ENCODE data around the gene LLGL1. TPM values are rescaled to one million over a fixed set of nuclear protein-coding genes. Genes with fewer than 3 reads are reported as not detected.

LLGL1 gene
- polyA plus RNA-seq, 5 donors = 25.0 to 39.9 (median 33.3) TPM

GRCh38 chr17:18227635-18228034 is 2.2 kb downstream of the LLGL1 start:
- no peak for DNase-seq

- no peak for DNase-seq
Observed at GRCh38 chr17:18228176-18228682, 2.8 kb downstream of the LLGL1 start.

GRCh38 chr17:18229254-18229653 is 3.8 kb downstream of the LLGL1 start:
- DNase-seq = no peak

- no peak for DNase-seq
Observed at GRCh38 chr17:18229771-18230170, 4.3 kb downstream of the LLGL1 start.

- no peak for DNase-seq
Observed at GRCh38 chr17:18230288-18231141, 5.1 kb downstream of the LLGL1 start.

GRCh38 chr17:18231164-18231563 is 5.7 kb downstream of the LLGL1 start:
- no peak for DNase-seq

- no peak for DNase-seq
Observed at GRCh38 chr17:18233803-18234518, 8.5 kb downstream of the LLGL1 start.

GRCh38 chr17:18234853-18235380 is 9.5 kb downstream of the LLGL1 start:
- DNase-seq = no peak

GRCh38 chr17:18235743-18236256 is 10.4 kb downstream of the LLGL1 start:
- DNase-seq = no peak

- no peak for DNase-seq
Observed at GRCh38 chr17:18236494-18236893, 11.1 kb downstream of the LLGL1 start.

GRCh38 chr17:18237461-18237860 is 12.0 kb downstream of the LLGL1 start:
- DNase-seq = no peak

GRCh38 chr17:18238299-18238698 is 12.9 kb downstream of the LLGL1 start:
- no peak for DNase-seq

- DNase-seq = no peak
Observed at GRCh38 chr17:18240449-18240848, 15.0 kb downstream of the LLGL1 start.

- no peak for DNase-seq
Observed at GRCh38 chr17:18241229-18241871, 15.9 kb downstream of the LLGL1 start.

- no peak for DNase-seq
Observed at GRCh38 chr17:18245038-18245776, 19.8 kb downstream of the LLGL1 start.

- DNase-seq = no peak
Observed at GRCh38 chr17:18246109-18246725, 20.8 kb downstream of the LLGL1 start.

GRCh38 chr17:18246880-18247612 is 21.6 kb downstream of the LLGL1 start:
- peak in 1 of 2 donors; percentile 41 for DNase-seq

- no peak for DNase-seq
Observed at GRCh38 chr17:18247613-18248001, 22.2 kb downstream of the LLGL1 start.

- peak in 1 of 2 donors; percentile 60 for DNase-seq
Observed at GRCh38 chr17:18248300-18248731, 22.9 kb downstream of the LLGL1 start.

- DNase-seq = no peak
Observed at GRCh38 chr17:18248811-18249210, 23.4 kb downstream of the LLGL1 start.
